ENCODE results near the gene CYP2E1.

Gene CYP2E1

GRCh38 chr10:133526957-133527588 is at the start of gene CYP2E1:
TSS of gene CYP2E1 (plus strand) at chr10:133527363. CDS start at chr10:133527396, 33 bp downstream.
- H3K4me3 ChIP-seq (ENCODE audit: low read depth, low read length) = no peak within 1 kb of the TSS
- no peak for TF ChIP-seq CTCF (conservative IDR thresholded peaks at IDR 0.05; ENCODE audit: low read depth, low read length)

GRCh38 chr10:133481086-133481643 is 46.0 kb upstream of the CYP2E1 start:
- no peak for DNase-seq (ENCODE audit: low read depth)
- H3K4me3 ChIP-seq (ENCODE audit: low read depth, low read length) = no peak overlapping the region
- no peak for TF ChIP-seq CTCF (conservative IDR thresholded peaks at IDR 0.05; ENCODE audit: low read depth, low read length)

More at GRCh38 chr10:133526957-133527588, at the start of gene CYP2E1:
- no peak for DNase-seq (ENCODE audit: low read depth)

GRCh38 chr10:133481657-133482056 is 45.5 kb upstream of the CYP2E1 start:
- no peak for TF ChIP-seq CTCF (conservative IDR thresholded peaks at IDR 0.05; ENCODE audit: low read depth, low read length)
- DNase-seq (ENCODE audit: low read depth) = no peak
- no peak overlapping the region for H3K4me3 ChIP-seq (ENCODE audit: low read depth, low read length)

GRCh38 chr10:133484818-133485217 is 42.3 kb upstream of the CYP2E1 start:
- no peak overlapping the region for H3K4me3 ChIP-seq (ENCODE audit: low read depth, low read length)
- no peak for TF ChIP-seq CTCF (conservative IDR thresholded peaks at IDR 0.05; ENCODE audit: low read depth, low read length)

GRCh38 chr10:133487085-133487484 is 40.1 kb upstream of the CYP2E1 start:
- no peak for DNase-seq (ENCODE audit: low read depth)
- no peak for TF ChIP-seq CTCF (conservative IDR thresholded peaks at IDR 0.05; ENCODE audit: low read depth, low read length)
- H3K4me3 ChIP-seq (ENCODE audit: low read depth, low read length) = no peak overlapping the region

More at GRCh38 chr10:133484818-133485217, 42.3 kb upstream of the CYP2E1 start:
- DNase-seq (ENCODE audit: low read depth) = peak; percentile 2

GRCh38 chr10:133488354-133488753 is 38.8 kb upstream of the CYP2E1 start:
- DNase-seq (ENCODE audit: low read depth) = no peak
- no peak overlapping the region for H3K4me3 ChIP-seq (ENCODE audit: low read depth, low read length)
- TF ChIP-seq CTCF (conservative IDR thresholded peaks at IDR 0.05; ENCODE audit: low read depth, low read length) = no peak

Data from choroid plexus epithelial cell (primary cell).